Activated naive CD8-positive, alpha-beta T cell treated with anti-CD3 and anti-CD28 coated beads, Interleukin-2, amount 50 U/mL, for 16 hours (primary cell): ENCODE measurements around the gene HGS.

Experiments
- DNase-seq: peaks from one replicate; pipeline ENCODE4 v3.0.0-alpha.2; 2020; ENCODE audit warnings: low read depth, low spot score

HGS gene

DNA sequence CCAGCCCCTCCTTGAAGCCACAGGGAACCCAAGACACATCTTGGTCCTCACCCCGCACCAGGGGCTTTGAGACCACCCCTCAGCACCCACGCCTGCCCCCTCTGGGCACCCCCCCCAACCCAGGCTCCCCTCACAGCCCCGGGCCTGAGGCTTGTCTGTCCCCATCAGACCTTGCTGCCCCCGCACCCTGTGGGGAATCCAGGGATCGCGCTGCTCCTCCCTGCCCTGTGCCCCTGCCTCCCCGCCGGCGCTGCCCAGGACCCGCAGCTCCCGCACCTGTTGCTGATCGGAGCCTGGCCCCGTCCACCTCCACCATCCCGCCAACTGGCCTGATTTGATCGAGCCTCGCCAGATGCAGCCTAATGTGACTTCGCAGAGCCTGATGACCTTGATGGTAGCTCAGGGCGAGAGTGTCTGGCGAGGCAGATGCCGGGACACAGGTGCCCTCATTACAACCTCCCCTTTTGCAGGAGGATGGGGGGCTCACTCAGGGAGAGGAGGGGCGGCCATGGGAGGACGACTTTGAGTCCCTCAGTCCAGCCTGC, 57.3 kb downstream of the HGS start:
- no peak for DNase-seq

DNA sequence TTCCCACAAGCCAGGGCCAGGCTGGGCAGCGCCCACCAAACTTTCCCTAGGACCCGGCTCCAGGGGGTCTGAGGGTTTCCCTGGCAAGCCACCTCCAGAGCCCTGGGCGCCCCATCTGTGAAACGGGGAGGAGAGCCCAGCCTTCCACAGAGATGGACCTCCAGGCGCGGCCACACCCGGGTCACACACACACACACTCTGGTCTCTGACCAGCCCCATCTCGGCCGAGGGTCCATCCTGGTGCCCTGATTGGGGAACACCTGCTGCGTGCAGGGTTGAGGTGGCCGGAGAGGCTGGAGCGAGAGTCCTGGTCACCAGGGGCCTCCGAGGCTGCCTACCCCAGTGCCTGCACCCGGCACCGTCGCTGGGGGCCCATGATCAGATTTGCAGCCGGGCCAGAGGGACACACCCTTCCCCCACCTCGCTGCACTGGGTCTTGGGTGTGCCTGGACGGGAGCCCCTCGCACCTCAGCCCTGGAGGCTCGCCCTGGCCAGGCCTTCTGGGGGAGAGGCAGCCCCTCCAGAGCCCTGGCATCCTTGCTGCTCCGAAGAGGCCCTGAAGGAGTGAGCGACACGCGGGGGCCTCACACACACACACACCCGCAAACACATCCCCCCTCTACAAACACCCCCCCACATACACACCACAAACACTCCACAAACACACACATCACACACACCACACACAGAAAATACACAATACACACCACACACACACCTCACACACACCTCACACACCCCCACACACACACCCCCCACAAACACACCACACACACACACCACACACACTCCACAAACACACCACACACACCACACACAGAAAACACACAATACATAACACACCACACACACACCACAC, 58.0 kb downstream of the HGS start:
- no peak for DNase-seq
